ENCODE results near the gene FGFRL1. TPM values are rescaled to one million over a fixed set of nuclear protein-coding genes. Genes with fewer than 3 reads are reported as not detected.

FGFRL1 gene
- total RNA-seq: 37.0 and 37.3 TPM in 2 replicates

GRCh38 chr4:1011022-1011665 is at the start of gene FGFRL1:
Gene FGFRL1, plus strand, starts transcription at chr4:1011626. Its CDS starts 860 bp downstream, at chr4:1012486.

GRCh38 chr4:973431-974397 is 37.7 kb upstream of the FGFRL1 start, which contains the start of gene DGKQ:
Gene DGKQ, minus strand, starts transcription at chr4:973569. Its CDS starts 87 bp downstream, at chr4:973482.

GRCh38 chr4:986879-987623 is 24.4 kb upstream of the FGFRL1 start, which contains the start of gene IDUA:
Gene IDUA, plus strand, starts transcription at chr4:987044. Its CDS starts 41 bp downstream, at chr4:987085.

GRCh38 chr4:993111-994029 is 18.1 kb upstream of the FGFRL1 start, which contains the start of gene SLC26A1:
Gene SLC26A1, minus strand, starts transcription at chr4:993404. Its CDS starts 1,701 bp downstream, at chr4:991703.

Other genes with a start within 250 kb of the FGFRL1 start
- under 0.01 TPM in 1 of 2 replicates, not detected in the other for gene CPLX1, start 185.5 kb upstream of the FGFRL1 start, total RNA-seq
- gene GAK, start 79.3 kb upstream of the FGFRL1 start, total RNA-seq: 76.9 and 95.8 TPM in 2 replicates
- gene TMEM175, start 79.2 kb upstream of the FGFRL1 start, total RNA-seq: 15.9 and 16.6 TPM in 2 replicates
- 7.7 TPM in 2 replicates for gene DGKQ, start 38.1 kb upstream of the FGFRL1 start, total RNA-seq
- gene IDUA, start 24.6 kb upstream of the FGFRL1 start, total RNA-seq: 1.0 and 4.8 TPM in 2 replicates
- gene SLC26A1, start 18.2 kb upstream of the FGFRL1 start, total RNA-seq: not detected in 2 replicates
- gene RNF212, start 101.9 kb downstream of the FGFRL1 start, total RNA-seq: 0.30 and 0.34 TPM in 2 replicates
- 295 and 321 TPM in 2 replicates for gene SPON2, start 161.0 kb downstream of the FGFRL1 start, total RNA-seq
- gene CTBP1, start 237.5 kb downstream of the FGFRL1 start, total RNA-seq: 196 and 202 TPM in 2 replicates

All from bronchus fibroblast of lung (primary cell).